HG03342 (cell line): ENCODE results near the gene LARP4B.

Source experiments
- ATAC-seq: cut with Tn5 transposase; IDR thresholded peaks from one replicate; pipeline ENCODE4 v1.9.1; 2021; ENCODE audit warnings: mild to moderate bottlenecking, moderate library complexity; ENCODE audit not compliant: unreplicated experiment

Gene LARP4B

DNA sequence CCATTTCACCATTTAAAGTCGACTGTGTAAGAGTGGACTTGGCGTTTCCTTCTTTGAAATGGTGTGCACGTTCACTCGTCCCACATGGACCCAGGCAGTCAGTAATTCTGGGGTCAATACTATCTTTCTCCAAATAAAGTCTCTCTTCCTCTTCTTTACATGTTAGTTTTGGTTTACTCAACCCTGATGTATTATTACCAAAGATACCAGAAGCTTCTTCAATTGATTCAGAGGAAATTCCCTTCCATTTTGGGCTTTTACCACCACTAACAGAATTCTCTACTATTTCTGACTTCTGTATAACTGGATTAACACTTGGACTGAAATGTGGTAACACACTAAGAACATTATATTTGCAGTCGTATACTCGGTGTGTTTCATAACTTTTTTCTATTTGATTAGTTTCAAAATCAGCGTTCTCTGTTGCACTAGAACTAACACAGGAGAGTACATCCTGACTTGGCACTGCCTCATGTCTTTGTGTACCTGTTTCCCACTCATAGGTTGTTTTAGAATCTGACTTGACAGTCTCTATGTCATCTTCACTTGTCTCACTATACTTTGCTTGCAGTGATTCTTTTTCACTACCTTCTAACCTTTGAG, 60.8 kb downstream of the LARP4B start:
- no peak for ATAC-seq

DNA sequence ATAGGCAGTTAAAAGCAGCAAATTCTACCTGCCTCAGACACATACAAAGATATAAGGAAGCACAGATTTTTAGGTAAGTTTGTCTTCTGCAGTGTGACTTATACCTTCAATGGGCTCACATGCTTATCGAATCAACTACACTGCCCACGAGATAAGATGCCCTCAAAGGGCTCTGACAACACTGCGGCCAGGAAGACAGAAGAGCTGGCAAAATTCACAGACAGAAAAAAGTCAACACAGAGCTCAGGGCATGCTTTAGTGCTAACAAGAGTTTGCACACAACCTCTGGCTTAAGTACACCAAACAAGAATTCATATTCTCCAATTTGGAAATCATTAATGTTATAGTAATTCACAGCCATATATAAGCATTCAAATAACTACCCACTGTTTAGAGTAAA, 62.3 kb downstream of the LARP4B start:
- ATAC-seq = no peak

DNA sequence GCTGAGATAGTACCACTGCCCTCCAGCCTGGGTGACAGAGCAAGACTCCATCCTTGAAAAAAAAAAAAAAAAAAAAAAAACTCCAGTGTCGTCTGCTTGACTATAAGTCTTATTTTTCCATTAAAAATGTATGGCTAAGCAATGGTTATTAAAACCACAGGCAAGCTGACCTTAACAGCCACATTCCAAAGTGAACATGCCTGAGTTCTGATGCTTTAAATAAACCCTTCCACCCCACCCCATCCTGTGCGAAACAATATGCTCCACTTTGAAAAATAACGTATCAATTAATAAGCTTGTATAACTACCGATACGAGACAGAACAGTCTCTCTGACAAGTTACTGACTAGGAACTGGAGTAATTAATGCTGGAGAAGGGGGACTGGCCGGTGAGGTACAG, 63.7 kb downstream of the LARP4B start:
- ATAC-seq = no peak

DNA sequence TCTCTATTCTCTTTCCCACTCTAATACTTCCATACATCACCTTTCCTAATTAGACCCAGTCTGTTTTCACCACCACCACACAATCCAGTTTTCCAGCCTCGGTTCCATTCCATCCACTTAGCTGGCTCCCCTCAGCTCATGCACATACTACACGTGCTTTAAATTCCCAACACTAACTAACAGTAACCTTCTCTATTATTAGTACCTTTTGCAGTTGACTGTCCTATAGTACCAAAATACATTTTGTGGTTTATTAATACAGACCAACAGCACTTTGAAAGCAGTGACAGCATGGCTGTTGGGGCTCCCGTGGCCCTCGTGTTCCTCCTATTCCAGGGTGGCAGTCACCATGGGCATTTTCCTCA, 64.9 kb downstream of the LARP4B start:
- no peak for ATAC-seq

DNA sequence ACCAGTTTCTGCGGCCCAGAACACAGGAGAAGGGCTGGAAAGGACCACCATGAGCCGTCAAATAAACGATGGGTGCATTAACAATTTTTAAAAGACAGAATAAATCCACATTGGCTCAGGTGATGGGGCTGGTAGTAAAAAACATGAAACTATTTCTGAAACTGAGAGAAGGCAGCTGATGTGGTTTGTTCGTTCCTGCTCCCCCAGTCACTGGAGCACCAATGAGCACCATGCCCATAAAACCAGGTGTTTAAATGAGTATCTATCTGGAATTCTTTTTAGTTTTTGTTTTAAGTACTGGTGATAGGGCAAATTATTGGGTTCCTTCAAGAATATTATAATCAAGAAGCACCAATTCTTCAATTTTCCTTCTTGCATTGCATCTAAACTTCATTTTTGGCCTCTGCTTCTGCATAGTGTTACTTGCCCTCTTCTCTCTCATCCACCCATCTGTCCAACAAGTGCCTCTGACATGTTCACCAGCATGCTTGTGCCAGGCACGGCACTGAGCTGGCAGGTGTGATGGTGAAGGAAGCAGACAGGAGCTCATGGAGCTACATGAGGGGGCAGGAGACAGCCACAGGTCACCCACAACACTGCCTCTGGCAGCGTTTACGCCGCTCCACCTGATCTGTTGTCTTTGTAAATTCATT, 65.5 kb downstream of the LARP4B start:
- no peak for ATAC-seq

DNA sequence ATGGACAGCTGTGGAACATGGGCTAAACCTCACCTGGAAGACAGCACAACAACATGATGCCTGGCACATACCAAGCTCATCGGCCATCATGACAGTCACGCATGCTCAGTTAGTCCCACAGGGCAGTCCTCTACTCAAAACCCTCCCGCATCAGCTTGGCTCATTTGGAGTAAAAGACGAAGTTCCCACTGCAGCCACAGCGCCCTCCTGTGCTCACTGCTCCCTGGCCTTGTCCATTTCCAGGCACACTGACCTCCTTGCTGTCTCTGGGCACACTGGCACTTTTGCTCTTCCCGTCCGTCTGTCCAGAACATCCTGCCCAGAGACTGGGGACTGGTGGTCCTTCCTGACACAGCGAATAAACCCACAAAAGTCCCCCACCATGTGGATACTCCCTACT, 66.2 kb downstream of the LARP4B start:
- ATAC-seq = no peak

DNA sequence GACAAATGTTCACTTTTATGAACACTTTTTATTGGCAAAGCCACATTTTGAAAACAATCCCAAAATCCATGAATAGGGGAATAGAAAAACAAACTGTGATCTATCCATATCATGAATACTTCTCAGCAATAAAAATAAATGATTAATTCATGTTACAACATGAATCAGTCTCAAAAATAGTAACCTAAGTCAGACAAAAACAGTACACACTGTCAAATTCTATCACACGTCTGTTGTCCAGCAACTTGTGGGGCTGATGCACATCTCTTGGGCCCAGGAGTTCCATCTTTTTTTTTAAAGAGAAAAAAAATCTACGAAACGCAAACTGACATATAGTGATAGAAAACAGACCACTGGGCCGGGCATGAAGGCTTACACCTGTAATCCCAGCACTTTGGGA, 71.0 kb downstream of the LARP4B start:
- no peak for ATAC-seq

DNA sequence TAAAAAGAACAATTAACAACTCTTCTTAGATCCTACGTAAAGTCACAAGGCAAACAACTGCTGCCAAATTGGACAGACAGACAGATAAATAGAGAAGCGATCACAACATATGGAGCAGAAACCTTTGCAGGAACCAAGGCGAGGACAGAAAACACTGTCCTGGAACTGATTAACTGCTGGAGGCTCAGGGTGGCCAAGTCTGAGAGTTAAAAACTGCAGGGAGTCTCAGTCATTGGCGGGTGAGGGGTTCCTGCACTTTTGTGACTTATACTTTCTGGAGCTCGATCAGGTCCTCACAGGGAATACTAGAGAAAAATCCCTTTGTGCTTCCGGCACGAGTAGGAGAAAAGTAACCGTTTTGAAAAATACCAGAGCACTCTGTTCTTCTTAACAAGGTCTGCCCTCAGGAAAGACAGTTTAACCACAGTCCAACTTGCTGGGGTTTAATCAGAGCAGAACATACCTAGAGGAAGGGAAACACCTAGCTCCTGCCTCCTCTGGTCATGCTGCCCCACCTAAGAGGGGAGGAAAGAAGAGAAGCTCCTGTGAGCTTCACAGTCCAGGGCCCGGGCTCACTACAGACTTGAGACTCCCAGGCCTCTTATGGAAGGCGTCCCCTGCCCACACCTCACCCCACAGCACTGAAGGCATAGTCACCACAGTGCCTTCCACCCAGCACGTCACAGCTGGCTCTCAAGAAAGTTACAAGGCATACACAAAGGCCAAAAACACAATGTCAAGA, 74.9 kb downstream of the LARP4B start:
- ATAC-seq = no peak

DNA sequence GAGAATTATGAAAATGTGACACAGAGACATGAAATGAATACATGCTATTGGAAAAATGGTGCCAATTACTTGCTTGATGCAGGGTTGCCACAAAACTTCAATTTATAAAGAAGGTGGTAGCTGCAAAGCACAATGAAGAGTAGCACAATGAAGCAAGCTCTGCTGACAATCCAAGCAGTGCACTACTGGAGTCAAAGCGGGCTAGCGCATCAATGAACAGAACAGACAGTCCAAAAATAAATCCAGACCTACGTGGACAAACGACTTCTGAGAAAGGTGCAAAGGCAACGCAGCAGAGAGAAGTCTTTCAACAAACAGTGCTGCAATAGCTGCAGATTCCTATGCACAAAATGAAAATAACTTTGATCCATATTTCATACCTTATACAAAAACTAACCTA, 75.8 kb downstream of the LARP4B start:
- ATAC-seq = no peak

DNA sequence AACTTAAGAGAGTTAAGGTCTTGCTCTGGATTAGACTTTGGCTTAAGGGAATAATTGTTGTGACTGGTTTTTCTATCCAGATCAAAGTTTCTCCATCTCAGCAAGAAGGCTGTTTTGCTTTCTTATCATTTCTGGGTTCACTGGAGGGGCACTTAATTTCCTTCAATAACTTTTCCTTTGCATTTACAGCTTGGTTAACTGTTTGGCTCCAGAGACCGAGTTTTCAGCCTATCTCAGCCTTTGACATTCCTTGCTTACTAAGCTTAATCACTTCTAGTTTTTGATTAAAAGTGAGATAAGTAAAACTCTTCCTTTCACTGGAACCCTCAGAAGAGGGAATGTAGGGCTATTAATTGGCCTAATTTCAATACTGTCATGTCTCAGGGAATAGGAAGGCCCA, 76.4 kb downstream of the LARP4B start:
- ATAC-seq = no peak

DNA sequence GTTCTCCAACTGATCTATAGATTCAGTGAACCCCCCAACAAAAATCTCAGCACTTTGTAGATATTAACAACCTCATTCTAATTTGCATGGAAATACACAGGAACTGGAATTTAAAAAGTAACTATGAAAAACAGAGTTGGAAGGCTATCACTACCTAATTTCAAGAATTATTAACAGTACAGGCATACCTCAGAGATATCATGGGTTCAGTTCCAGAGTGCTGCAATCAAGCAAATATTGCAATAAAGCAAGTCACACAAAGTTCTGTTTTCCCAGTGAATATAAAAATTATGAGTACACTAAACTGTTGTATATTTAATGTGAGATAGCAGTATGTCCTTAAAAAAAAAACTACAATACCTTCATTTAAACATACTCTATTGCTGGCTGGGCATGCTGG, 78.5 kb downstream of the LARP4B start:
- no peak for ATAC-seq

DNA sequence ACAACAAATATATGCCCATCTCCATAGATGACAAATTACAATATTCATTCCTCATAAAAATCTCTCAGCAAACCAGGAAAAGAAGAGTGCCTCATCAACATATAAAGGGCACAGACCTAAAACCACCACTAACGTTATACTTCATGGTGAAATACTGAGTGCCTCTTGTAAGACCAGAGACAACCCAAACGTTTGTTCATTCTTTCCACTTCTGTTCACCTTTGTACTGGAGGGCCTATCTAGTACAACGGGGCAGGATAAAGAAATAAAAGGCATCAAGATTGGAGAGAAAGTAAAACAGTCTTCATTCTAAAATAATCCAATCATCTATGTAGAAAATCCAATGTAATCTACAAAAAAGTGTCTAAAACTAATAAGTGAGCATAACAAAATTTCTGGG, 79.1 kb downstream of the LARP4B start:
- peak; percentile 30 for ATAC-seq

DNA sequence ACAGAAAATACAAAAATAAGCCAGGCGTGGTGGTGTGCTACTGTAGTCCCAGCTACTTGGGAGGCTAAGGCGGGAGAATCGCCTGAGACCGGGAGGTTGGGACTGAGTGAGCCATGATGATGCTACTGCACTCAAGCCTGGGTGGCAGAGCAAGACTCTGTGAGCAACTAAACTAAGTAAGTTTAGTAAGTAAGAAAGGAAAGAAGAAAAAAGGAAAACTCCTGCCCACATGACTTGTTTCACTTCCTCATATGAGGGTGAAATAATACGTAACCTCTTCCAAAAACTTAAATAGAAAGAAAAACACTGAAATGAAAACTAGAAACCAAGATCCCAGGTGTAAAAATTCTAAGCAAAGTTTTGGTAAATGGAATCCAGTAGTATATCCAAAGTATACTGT, 79.6 kb downstream of the LARP4B start:
- ATAC-seq = peak; percentile 92

DNA sequence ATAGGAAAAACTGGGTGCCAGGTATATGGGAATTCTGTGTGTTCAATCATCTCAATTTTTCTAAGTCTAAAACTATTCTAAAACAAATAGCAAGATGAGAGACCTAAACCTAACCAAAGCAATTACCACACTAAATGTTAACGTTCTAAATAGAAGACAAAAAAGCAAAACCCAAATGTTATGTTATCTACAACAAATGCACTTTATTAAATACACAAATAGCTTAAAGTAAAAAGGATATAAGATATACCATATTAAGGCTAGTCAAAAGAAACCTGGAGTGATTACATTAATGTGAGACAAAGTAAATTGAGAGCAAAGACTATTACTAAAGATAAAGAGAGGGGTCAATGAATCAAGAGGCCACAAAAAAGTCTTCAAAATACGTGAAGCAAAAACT, 81.4 kb downstream of the LARP4B start:
- ATAC-seq = no peak

DNA sequence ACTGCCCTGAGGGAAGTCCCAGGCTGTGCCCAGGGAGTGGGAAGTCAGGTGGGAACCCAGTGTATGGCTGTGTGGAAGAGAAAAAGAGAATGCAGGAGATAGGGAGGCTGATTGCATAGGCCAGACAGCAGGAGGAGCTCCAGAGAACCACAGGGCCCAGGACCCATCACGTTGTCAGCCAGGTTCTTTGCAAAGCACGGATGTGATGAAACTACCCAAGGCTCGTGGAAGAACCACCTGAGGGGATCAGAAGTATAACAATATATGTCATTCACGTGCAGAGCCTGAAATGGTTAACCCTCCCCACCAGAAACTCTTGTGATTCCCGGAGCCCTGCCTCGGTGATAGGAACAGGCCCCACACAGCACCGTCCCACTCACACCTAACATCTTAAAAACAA, 83.6 kb downstream of the LARP4B start:
- ATAC-seq = no peak

DNA sequence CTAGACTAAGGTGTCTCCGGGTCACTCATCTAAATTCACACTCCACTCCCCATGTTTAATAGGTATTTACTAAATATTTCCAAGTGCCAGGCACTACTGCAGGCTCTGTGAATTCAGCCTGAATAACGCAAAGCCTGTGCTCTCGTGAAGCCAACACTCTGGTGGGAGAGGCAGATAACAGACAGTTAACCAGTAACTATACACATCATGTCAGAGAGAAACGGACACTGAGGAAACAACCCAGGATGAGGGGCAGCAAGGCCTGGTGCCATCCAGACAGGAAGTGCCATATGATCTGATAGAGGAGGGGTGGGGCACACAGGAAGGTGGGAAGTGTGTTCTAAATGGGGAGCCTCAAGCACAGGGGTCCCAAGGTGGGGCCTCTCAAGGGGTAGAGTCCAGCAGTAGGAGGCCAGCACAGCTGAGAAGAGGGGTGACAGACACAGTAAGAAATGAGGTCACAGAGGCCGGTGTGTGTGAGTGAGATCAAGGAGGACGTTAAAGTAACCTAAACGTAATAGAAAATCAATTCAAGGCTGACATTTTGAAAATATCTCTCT, 85.3 kb downstream of the LARP4B start:
- ATAC-seq = no peak

DNA sequence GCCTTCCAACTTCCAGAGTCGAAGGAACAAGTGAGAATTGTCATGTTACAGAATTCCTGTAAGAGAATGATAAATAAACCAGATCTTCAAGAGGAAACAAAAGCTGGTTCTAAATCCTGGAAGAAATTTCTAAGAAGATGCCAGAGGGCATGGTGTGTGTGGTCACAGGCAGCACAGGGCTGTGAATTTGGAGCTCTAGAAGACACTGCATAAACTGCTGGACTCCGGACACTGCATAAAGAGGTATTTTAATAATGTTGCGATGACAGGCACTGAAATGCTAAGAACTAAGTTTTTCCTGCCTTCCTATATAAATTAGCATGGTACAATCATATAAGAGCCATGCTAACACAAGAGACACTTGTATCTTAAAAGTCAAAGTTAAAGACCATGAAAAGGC, 86.0 kb downstream of the LARP4B start:
- no peak for ATAC-seq

DNA sequence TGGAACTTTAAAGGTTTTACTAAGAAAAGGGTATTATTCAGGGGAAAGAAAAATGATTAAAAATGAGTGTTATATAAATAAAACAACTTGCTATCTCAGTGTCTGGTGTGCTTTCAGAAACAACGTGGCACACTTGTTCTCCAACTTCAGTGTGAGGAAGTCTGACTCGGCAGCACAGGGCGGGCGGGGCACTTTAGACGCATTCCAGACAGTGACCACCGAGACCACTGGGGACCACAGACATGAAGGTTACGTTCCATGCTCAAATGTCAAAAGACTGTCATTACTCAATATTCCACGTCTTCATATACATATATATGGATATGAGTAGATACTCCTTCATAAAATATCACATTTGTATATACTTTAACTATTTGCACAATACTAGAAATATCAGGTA, 87.0 kb downstream of the LARP4B start:
- no peak for ATAC-seq

DNA sequence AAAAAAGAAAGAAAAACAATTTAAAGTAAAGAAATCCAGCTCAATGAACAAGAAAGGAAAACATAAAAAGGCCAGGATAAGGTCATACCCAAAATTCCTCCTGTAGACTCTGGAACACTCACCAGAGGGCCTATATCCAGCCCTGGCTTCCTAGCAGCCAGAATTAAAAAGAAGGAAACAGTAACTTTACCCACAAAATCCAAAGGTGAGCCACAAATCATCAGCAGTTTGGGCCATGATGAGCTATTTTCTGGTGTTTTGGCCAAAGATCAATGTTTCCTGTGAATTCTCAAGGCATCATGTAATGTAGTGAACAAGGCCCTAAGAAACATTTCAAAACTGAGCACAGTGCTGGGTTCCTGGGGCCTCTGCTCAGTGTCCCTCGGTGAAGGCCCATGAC, 87.8 kb downstream of the LARP4B start:
- no peak for ATAC-seq

DNA sequence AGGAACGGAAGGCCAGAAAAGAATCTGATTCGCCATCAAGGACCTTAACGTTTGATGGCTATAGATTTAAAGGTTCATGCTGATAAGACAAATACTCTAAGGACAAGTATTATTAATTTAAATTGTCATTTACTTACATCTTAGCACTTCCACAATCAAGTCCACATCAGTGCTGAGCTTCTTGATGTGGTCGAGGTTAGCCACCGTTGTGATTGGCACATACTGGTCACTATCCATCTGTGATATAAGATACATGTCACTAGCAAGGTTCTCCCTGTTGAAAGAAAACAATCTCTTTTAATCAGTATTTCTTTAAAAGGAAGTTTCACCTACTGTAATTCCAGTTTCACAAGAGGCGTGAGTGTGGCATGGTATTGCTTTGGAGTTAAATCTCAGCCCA, 88.7 kb downstream of the LARP4B start:
- ATAC-seq = no peak

DNA sequence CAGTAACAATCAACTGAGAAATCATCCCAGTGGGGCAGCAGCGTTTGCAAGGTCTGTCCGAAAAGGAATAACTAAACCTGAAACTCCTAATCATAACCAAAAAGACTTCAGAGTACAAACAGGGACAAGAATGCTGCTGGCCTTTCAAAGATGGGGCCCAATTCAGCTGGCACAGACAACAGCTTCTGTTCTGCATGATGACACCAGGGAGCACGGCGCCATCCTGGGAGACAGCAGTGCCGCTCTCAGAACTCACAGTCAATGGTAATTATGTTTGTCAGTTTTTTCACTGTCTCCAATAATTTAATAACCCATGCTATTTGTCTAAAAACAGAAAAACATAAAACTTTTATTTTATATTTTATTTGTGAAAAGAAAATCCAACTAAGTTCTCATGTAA, 90.0 kb downstream of the LARP4B start:
- ATAC-seq = no peak

DNA sequence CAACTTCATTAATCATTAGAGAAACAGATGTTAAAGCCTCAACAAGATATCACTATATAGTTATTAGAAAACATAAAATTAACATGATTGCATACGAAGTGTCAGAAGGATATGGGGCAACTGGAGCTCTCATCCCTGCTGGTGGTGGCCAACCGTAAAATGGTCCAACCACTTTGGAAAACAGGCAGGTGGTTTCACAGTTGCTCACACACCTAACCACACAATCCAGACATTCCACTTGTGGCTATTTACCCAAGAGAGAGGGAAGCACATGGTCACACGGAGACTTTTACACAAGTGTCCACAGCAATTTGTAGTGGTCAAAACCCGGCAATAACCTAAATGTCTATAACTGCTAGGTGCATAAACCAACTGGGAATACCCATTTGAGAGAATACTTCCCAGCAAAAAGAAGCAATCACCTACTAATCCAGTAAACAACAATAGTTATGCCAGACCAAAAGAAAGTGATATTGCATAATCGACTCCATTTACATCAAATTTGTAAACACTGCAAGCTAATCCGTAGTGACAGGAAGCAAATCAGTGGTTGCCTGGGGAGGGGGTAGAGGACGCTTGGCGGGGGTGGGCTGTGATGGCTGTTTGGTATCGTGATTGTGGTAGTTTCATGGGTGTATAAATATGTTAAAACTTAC, 91.8 kb downstream of the LARP4B start:
- ATAC-seq = no peak
